Measurements from ENCODE around the gene NCOA4. TPM values are rescaled to one million over a fixed set of nuclear protein-coding genes. Genes with fewer than 3 reads are reported as not detected.

The NCOA4 gene
- total RNA-seq, 1 experiment from 2014 or later, result 211 TPM

DNA sequence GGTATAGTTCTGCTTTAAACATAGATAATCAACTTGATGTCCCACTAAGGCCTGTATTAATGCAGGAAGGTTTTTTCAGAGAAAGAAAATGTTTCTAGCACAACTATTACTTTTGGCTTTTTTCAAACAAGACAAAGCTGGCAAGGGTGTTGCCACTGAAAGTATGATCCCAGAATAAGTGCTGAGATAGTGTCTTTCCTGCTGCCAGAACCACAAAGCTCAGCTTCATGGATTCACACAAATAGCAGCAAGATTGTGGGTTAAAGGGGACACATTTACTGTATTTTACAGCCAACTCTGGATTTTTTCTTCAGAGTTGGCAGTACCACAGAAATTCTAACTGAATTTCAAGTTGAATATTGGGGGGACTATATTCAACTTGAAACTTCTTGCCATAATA is 4.3 kb downstream of the NCOA4 start:
- DNase-seq (ENCODE audit: low read depth), result no peak
- in situ Hi-C loops (cut with HindIII; ENCODE audit: low pct_unique_long_range_greater_than_20kb, low sequenced_read_pairs), result no loop called here

DNA sequence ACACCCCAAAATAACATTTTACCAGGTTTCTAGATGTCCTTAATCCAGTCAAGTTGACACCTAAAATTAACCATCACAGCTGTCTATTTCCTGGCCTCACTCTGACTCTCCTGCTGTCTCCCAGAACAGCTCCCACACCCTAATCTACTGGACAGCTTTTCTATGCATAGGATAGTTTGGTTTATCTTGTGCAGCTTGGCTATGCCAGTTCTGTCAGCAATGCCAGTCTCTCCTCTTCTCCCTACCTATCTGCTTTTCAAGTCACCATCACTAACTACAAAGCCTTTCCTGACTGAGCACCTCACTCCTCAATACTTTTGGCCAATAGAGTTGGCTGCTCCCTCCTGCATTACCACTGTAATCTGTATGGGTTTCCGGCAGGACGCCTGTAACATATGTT is 5.0 kb downstream of the NCOA4 start:
- in situ Hi-C loops (cut with HindIII; ENCODE audit: low pct_unique_long_range_greater_than_20kb, low sequenced_read_pairs), result no loop called here
- no peak for DNase-seq (ENCODE audit: low read depth)

GRCh38 chr10:46024948-46025347 is 5.5 kb downstream of the NCOA4 start:
- DNase-seq (ENCODE audit: low read depth), result no peak
- in situ Hi-C loops (cut with HindIII; ENCODE audit: low pct_unique_long_range_greater_than_20kb, low sequenced_read_pairs), result no loop called here

GRCh38 chr10:46022978-46023702 is 7.3 kb downstream of the NCOA4 start:
- in situ Hi-C loops (cut with HindIII; ENCODE audit: low pct_unique_long_range_greater_than_20kb, low sequenced_read_pairs), result no loop called here
- peak; percentile 97 for DNase-seq (ENCODE audit: low read depth)

DNA sequence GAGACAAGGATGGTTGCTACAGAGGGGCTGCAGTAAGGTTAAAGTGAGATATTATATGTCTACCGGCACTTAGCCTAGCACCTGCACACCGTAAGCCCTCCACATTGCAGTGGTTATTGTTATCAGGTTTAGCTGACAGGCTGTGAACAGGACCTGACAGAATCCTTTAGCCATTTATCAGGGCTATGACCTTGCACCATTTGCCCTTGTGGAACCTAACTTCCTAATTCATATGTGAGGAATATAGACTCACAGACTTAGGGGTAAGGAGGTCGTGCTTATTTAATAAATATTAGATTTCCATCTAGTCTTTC is 10.1 kb downstream of the NCOA4 start:
- in situ Hi-C loops (cut with HindIII; ENCODE audit: low pct_unique_long_range_greater_than_20kb, low sequenced_read_pairs), result no loop called here
- no peak for DNase-seq (ENCODE audit: low read depth)

- DNase-seq (ENCODE audit: low read depth), result no peak
- in situ Hi-C loops (cut with HindIII; ENCODE audit: low pct_unique_long_range_greater_than_20kb, low sequenced_read_pairs), result no loop called here
These were observed 10.7 kb downstream of the NCOA4 start for GRCh38 chr10:46019569-46020343.

DNA sequence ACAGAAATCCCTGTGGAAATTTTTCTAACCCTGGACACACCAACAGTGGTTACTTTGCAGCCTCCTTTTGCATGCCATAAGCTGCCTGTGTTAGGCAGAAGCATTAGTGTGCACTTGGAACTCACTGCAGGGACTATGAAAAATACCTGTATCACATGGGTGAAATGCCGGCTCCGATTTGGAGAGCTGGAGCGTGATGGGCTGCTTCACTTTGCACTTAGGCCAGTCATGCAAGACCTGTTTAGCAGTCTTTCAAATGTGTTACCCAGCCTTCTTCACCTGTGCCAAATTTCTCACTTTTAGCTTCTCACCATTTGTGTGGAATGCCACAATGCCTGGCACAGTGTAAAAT is 11.3 kb downstream of the NCOA4 start:
- in situ Hi-C loops (cut with HindIII; ENCODE audit: low pct_unique_long_range_greater_than_20kb, low sequenced_read_pairs), result no loop called here
- peak; percentile 29 for DNase-seq (ENCODE audit: low read depth)

DNA sequence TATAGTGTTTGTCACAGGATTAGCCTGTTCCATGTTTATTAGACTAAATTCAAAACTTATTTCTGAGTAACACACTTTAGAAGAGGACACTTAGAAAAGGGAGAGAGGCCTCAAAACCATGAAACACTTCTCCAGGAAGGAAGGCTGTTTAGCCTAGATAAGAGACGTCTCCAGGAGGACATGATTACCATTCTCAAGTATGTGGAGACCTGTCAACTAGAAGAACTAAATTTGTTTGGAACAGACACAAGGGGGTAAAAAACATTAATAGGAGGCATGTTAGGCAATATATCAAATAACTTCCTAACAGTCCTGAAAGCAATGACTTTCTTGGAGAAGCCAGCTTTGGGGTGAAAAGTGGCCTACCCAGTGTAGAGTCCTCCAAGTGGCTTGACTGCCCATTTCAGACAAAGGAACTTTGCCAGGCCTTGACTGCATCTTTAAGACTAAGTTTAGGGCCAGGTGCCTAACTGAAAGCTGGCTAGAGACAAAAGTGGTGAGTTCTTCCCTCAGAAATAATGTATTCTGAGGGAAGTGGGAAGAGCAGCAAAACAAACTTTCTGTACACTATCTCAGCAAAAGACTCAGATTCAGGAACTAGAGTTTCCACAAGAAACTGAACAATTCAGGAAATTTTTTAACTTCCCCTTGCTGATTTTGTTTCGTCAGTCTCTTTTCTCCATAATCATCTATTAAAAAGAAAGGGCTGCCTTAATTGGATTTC is 11.8 kb downstream of the NCOA4 start:
- no peak for DNase-seq (ENCODE audit: low read depth)
- in situ Hi-C loops (cut with HindIII; ENCODE audit: low pct_unique_long_range_greater_than_20kb, low sequenced_read_pairs), result no loop called here

GRCh38 chr10:46017733-46018132 is 12.7 kb downstream of the NCOA4 start:
- DNase-seq (ENCODE audit: low read depth), result no peak
- in situ Hi-C loops (cut with HindIII; ENCODE audit: low pct_unique_long_range_greater_than_20kb, low sequenced_read_pairs), result no loop called here

DNA sequence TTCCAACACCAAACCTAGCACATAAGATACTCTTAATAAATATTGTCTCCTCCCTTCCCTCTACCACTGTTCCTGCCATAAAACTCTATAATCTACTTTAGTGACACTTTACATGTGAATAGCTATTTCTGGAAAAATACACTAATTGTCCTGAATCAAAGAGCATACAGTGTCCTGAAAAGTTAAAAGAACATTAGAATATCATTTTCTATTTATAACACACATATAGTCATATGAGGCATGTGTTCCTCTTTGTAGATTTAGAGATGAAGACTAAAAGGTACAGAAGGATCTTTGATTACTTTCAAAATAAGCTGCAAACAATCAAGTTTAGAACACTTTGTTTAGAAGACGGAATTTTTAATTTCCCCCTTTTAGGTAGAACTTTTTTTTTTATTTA is 13.6 kb downstream of the NCOA4 start:
- in situ Hi-C loops (cut with HindIII; ENCODE audit: low pct_unique_long_range_greater_than_20kb, low sequenced_read_pairs), result no loop called here

DNA sequence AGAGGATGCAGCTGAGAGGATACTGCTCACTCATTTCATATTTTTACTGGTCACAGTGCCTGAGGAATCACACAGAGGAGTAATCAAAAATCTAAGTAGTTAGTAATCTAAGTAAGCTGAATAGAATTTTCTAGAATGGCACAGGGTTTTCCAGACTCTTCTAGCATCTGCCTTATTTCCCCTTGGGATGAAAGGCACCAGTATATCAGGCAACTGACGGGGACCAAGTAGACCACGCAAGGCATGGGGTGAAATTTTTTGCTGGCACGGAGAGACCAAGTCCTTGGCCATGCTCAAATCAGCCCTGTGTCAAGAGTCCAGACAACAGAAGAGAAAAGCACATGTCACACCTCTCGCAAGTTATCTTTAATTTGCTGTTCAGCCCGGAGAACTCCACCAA is 14.2 kb downstream of the NCOA4 start:
- in situ Hi-C loops (cut with HindIII; ENCODE audit: low pct_unique_long_range_greater_than_20kb, low sequenced_read_pairs), result no loop called here
- DNase-seq (ENCODE audit: low read depth), result no peak

More for the DNA sequence above, 13.6 kb downstream of the NCOA4 start:
- DNase-seq (ENCODE audit: low read depth), result no peak

DNA sequence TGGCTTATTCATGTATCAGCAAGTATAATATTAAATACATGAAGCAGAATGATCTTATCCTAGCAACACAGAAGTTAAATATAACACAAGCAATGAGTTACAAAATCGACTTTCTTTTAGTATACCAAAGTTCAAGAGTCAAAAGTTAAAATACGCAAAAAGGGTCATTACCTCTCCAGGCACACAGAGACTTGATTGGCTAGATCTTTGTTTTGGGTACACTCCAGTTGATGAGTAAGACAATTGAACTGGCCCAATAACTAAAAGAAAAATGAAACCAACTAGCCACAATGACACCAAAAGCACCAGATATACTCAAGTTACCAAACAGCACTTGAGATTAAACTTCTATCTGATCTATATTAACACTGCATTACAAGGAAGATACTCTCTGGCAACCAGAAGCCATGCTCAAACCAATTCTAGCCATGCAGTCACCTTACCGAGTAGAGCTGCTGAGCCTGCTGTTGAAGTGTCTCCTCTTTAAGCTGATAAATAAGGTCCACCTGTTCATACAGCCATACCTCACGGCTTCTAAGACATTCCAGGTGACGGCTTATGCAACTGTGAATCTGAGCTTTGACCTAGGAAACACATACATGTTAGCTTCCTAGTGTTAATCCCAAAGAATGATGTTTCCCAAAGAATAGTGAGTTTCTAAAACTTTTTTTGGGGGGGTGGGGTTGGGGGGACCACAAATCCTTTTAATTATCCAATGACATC is 15.6 kb downstream of the NCOA4 start:
- in situ Hi-C loops (cut with HindIII; ENCODE audit: low pct_unique_long_range_greater_than_20kb, low sequenced_read_pairs), result no loop called here
- DNase-seq (ENCODE audit: low read depth), result peak; percentile 69

DNA sequence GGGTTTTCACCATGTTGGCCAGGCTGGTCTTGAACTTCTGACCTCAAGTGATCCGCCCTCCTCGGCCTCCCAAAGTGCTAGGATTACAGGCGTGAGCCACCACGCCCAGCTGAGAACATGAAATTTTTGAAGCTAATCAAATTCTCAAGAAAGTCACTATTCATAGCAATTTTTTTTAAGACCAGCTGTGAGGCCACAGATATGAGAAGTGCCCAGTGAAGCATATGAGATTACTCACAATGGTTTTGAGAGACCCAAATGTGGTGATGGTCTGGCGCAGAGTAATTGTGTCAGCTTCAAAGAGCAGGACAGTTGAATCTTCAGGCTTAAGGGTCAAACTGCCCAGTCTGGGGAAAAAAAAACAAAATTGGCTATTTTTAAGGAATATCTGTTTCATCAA is 16.2 kb downstream of the NCOA4 start:
- no peak for DNase-seq (ENCODE audit: low read depth)
- in situ Hi-C loops (cut with HindIII; ENCODE audit: low pct_unique_long_range_greater_than_20kb, low sequenced_read_pairs), result no loop called here

GRCh38 chr10:46012746-46013145 is 17.7 kb downstream of the NCOA4 start:
- DNase-seq (ENCODE audit: low read depth), result no peak
- in situ Hi-C loops (cut with HindIII; ENCODE audit: low pct_unique_long_range_greater_than_20kb, low sequenced_read_pairs), result no loop called here

- DNase-seq (ENCODE audit: low read depth), result peak; percentile 67
- in situ Hi-C loops (cut with HindIII; ENCODE audit: low pct_unique_long_range_greater_than_20kb, low sequenced_read_pairs), result no loop called here
These were observed 24.2 kb downstream of the NCOA4 start for GRCh38 chr10:46006219-46006618.

- in situ Hi-C loops (cut with HindIII; ENCODE audit: low pct_unique_long_range_greater_than_20kb, low sequenced_read_pairs), result no loop called here
- DNase-seq (ENCODE audit: low read depth), result no peak
These were observed 25.0 kb downstream of the NCOA4 start for GRCh38 chr10:46005383-46005782.

DNA sequence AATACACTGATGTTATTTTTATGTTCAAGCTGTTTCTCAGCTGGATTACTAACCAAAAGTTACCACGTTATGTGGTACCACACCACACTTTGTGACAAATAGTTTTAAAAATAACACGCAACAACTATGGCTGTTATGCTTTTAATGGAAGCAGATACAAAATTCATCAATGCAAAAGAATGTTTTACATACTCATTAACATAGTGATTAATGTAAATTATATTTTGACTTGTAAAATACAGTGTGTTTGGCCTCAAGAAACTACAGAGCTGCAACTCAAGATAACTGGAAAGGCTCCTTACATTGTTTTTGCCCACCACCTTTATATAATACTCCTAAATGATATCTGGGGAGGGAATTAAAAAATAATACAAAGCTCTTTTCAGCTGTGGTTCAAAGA is 25.5 kb downstream of the NCOA4 start:
- in situ Hi-C loops (cut with HindIII; ENCODE audit: low pct_unique_long_range_greater_than_20kb, low sequenced_read_pairs), result no loop called here
- no peak for DNase-seq (ENCODE audit: low read depth)

- no peak for DNase-seq (ENCODE audit: low read depth)
- in situ Hi-C loops (cut with HindIII; ENCODE audit: low pct_unique_long_range_greater_than_20kb, low sequenced_read_pairs), result no loop called here
These were observed 27.3 kb downstream of the NCOA4 start for GRCh38 chr10:46002916-46003693.

Measured in Caki2 (cell line).